ENCODE results near the gene SHC3.

The SHC3 gene

DNA sequence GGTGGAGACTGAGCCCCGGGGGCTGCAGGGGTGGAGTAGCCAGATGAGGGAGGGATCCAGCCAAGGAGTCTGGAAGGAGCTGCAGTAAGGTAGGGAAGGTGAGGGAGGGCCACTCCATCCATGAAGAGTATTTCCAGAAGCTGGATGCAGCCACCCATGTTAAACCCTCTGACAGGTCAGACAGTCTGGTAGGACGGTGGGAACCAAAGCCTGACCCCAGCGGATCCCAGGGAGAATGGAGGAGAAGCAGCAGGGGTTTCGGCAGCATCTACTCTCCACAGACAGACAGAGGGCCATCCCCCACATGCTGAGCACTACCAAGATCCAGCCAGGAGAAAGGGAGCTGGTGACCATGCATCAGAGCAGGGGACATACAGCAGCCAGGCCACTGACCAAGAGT is 209.8 kb downstream of the SHC3 start:
- Histone ChIP-seq H3K27ac (no peak overlapping the region), H3K4me3 (no peak overlapping the region)
- no peak for DNase-seq (ENCODE audit: low spot score)
- TF ChIP-seq, protein P1, sequence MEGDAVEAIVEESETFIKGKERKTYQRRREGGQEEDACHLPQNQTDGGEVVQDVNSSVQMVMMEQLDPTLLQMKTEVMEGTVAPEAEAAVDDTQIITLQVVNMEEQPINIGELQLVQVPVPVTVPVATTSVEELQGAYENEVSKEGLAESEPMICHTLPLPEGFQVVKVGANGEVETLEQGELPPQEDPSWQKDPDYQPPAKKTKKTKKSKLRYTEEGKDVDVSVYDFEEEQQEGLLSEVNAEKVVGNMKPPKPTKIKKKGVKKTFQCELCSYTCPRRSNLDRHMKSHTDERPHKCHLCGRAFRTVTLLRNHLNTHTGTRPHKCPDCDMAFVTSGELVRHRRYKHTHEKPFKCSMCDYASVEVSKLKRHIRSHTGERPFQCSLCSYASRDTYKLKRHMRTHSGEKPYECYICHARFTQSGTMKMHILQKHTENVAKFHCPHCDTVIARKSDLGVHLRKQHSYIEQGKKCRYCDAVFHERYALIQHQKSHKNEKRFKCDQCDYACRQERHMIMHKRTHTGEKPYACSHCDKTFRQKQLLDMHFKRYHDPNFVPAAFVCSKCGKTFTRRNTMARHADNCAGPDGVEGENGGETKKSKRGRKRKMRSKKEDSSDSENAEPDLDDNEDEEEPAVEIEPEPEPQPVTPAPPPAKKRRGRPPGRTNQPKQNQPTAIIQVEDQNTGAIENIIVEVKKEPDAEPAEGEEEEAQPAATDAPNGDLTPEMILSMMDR (IDR thresholded peaks at IDR 0.05) = no peak

DNA sequence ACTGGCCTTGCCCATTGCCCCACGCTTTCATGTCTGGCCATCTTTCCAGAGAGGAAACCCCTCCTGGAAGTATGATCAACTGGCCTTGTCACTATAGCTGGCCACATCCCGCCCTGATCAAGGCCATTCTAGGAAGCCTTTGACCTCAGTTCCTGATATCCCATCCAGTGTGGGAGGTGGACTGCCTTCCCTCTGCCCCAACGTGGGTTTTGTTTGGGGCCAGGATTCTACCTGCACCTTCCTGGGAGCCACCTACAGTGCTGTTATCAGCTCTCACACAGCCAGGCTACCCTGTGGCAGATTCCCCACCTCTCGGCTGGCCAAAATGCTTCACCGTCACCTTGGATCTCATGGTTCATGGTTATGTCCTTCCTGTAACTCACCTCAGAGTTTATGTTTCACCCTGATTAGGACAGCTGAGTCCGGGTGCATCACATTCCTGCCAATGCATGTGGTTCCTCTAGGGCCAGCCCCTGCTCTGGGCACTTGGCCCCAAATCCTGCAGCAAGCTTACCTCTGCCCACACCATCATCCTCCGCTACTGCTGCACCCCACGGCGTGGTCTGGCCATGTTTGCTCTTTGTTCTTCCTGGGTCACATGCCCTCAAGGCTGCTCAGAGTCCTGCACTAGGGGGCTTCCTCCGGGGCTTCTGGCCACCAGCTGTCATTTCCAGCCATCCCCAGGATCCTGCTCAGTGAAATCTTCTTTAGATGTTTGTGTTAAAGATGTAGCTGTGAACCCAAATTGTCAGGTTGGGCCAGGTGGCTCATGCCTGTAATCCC is 211.5 kb downstream of the SHC3 start:
- Histone ChIP-seq H3K27ac (no peak overlapping the region), H3K4me3 (no peak overlapping the region)
- DNase-seq (ENCODE audit: low spot score) = peak; percentile 59
- TF ChIP-seq, protein P1 (IDR thresholded peaks at IDR 0.05) = no peak

DNA sequence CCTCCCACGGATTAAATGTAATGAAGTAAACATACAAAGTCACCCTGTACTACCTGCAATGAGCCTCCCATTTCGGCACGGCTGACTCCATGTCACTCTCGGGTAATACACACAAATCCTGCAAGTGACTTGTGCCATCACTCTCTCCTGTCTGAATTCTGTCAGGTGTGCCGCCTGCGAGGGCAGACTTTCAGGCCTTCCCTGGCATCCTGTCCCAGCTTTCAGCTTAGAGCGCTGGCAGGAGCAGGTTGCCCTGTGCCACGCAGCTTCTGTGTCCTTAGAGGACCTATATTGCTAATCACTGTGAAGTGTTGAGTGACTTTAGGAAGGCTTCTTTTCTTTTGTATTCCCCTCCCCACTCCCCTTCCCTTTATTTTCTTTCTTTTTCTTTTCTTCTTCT is 213.1 kb downstream of the SHC3 start:
- no peak for DNase-seq (ENCODE audit: low spot score)
- Histone ChIP-seq H3K27ac (no peak overlapping the region), H3K4me3 (no peak overlapping the region)
- TF ChIP-seq, protein P1 (IDR thresholded peaks at IDR 0.05) = no peak

DNA sequence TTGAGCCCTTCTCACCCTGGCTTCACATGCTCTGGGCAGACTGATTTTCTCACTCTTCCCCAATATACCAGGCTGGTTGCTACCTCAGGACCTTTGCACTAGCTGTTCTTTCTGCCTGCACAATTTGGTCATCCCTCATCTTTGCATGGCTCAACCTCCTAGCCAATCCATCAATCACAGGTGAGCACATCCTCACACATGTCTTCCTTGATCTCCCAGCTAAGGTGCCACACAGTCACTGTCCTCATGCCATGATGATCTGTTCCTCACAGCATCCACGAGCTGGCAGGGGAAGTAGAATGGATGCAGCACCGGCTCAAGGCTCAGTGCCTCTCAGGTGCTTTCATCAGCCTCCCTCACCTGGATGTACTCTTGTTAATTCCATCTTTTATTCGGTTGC is 218.0 kb downstream of the SHC3 start:
- DNase-seq (ENCODE audit: low spot score) = no peak
- TF ChIP-seq, protein P1 (IDR thresholded peaks at IDR 0.05) = no peak
- Histone ChIP-seq H3K27ac (no peak overlapping the region), H3K4me3 (no peak overlapping the region)

DNA sequence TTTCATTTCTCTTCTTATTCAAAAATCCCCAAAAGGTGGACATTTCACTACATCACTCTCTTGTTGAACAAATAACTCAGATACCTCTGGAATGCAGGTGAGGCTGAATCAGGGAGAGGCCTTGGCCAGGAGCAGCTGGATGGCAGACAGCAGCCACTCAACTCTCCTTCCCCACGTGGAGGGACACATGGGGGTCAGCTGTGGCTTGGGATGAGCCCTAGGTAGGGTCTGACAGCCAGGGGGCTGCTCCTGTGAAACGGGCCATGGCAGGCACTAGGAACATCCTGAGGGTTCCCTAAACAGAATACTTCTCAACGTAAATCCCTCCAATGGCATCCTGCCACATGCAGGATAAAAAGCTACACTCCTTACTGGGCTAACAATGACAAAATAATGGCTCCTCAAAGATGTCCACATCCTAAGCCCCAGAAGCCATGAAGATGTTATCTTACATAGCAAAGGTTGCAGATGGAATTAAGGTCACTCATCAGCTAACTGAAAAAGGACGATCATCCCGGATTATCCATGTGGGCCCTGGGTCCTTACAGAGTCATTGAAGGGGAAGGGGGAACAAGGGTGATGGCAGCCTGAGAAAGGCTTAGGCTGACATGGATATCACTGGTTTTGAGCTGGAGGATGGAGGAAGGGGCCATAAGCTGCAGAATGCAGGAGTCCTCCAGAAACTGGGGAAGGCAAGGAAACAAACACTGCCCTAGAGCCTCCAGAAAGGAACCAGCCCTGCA is 218.7 kb downstream of the SHC3 start:
- TF ChIP-seq, protein P1 (IDR thresholded peaks at IDR 0.05) = no peak
- no peak overlapping the region for H3K27ac ChIP-seq
- DNase-seq (ENCODE audit: low spot score) = no peak
- no peak overlapping the region for H3K4me3 ChIP-seq

DNA sequence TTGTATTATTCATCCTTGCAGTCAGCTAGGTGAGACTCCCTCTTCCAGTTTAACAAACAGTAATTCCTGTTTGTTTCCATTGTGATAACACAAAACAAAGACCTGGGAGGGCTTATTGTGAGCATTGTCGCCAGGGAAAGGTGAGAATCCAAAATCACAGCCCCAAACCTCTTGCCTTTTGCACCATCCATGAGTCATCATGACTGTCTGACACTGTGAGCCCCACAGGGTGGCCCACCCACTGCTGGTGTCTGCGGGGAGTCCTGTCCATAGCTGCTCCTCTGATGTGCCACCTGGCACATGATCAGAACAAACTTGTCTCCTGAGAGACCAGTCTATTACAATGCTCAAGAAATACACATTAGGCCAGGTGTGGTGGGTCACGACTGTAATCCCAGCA is 221.1 kb downstream of the SHC3 start:
- no peak overlapping the region for H3K27ac ChIP-seq
- TF ChIP-seq, protein P1 (IDR thresholded peaks at IDR 0.05) = no peak
- DNase-seq (ENCODE audit: low spot score) = no peak
- no peak overlapping the region for H3K4me3 ChIP-seq
